PC-9 (cell line): ENCODE results near the gene SEMA6D. TPM values are rescaled to one million over a fixed set of nuclear protein-coding genes. Genes with fewer than 3 reads are reported as not detected.

ENCODE experiments used
- BruUV-seq: library from RNA; stranded (reverse); fragments of 400-500 nt; replicated peaks from 2 replicates; lab custom pipeline; 2021; lab: Mats Ljungman, UMichigan
- CTCF ChIA-PET: fragments of 300-600 bp; sonication (Branson Sonifier 250); formaldehyde crosslinking; loops from one replicate; lab custom pipeline; 2022; ENCODE audit warnings: antibody characterized with exemption; lab: Charles Lee
- POLR2A ChIA-PET: fragments of 300-600 bp; sonication (Branson Sonifier 250); formaldehyde crosslinking; loops from one replicate; lab custom pipeline; 2022; ENCODE audit warnings: antibody characterized with exemption; ENCODE audit not compliant: unreplicated experiment; lab: Charles Lee
- DNase-seq, 2 experiments: peaks; one replicate each; pipeline versions ENCODE4 v3.0.0 to v3.0.0-alpha.2; 2015 to 2022; ENCODE audit warnings: mixed read lengths in 1 of 2
- H2AFZ ChIP-seq: fragments of 200-600 bp; sonication (generic); 2 replicates; pipeline ENCODE4 v1.8.1; 2017; ENCODE audit warnings: antibody characterized with exemption
- H3F3A ChIP-seq: fragments of 200-600 bp; sonication (generic); 2 replicates; pipeline ENCODE4 v1.8.1; 2017; ENCODE audit warnings: antibody characterized with exemption, mild to moderate bottlenecking, low read depth; ENCODE audit not compliant: insufficient read depth
- H3K27ac ChIP-seq: fragments of 200-600 bp; sonication (generic); 2 replicates; pipeline ENCODE4 v1.6.1; 2016; ENCODE audit warnings: mixed run types
- H3K27me3 ChIP-seq: fragments of 200-600 bp; sonication (generic); 2 replicates; pipeline ENCODE4 v1.6.1; 2016; ENCODE audit warnings: low read depth, mixed run types; ENCODE audit not compliant: insufficient read depth
- H3K36me3 ChIP-seq: fragments of 200-600 bp; sonication (generic); 2 replicates; pipeline ENCODE4 v1.6.1; 2016; ENCODE audit warnings: low read depth, mixed run types
- H3K4me1 ChIP-seq: fragments of 200-600 bp; sonication (generic); replicated peaks from 2 replicates; pipeline ENCODE4 v1.6.1; 2016; ENCODE audit warnings: mixed run types; ENCODE audit not compliant: insufficient read depth
- H3K4me2 ChIP-seq: fragments of 200-600 bp; sonication (generic); 2 replicates; pipeline ENCODE4 v1.6.1; 2017; ENCODE audit warnings: mixed run types
- H3K4me3 ChIP-seq: fragments of 200-600 bp; sonication (generic); 2 replicates; pipeline ENCODE4 v1.6.1; 2016; ENCODE audit warnings: mixed run types
- H3K79me2 ChIP-seq: fragments of 200-600 bp; sonication (generic); 2 replicates; pipeline ENCODE4 v1.6.1; 2017; ENCODE audit warnings: low read depth, mixed run types
- H3K9me2 ChIP-seq: fragments of 200-600 bp; sonication (generic); 2 replicates; pipeline ENCODE4 v1.8.1; 2017; ENCODE audit warnings: mild to moderate bottlenecking; ENCODE audit not compliant: insufficient read depth
- H3K9me3 ChIP-seq: fragments of 200-600 bp; sonication (generic); 2 replicates; pipeline ENCODE4 v1.8.1; 2016; ENCODE audit warnings: low read depth; ENCODE audit not compliant: insufficient read depth
- H4K20me1 ChIP-seq: fragments of 200-600 bp; sonication (generic); 2 replicates; pipeline ENCODE4 v1.8.1; 2017; ENCODE audit not compliant: insufficient read depth
- CTCF ChIP-seq: fragments of 200-600 bp; sonication (generic); conservative IDR thresholded peaks from 2 replicates; pipeline ENCODE4 v1.6.1; 2017; ENCODE audit warnings: mixed run types, antibody characterized with exemption, mild to moderate bottlenecking, moderate library complexity
- EZH2 ChIP-seq: fragments of 200-600 bp; sonication (generic); IDR thresholded peaks from 2 replicates; pipeline ENCODE4 v1.8.0; 2017; ENCODE audit warnings: antibody characterized with exemption, low read depth
- intact Hi-C: fragments of 100-400 bp; cut with micrococcal nuclease; formaldehyde crosslinking; loops from one replicate; pipeline ENCODE4 v1.10.0; 2022; ENCODE audit not compliant: unreplicated experiment
- total RNA-seq: library from RNA; stranded (reverse); gene quantifications from 2 replicates; pipeline ENCODE4 v1.2.3, GENCODE V29; 2021

The SEMA6D gene
- total RNA-seq, 1 experiment from 2014 or later = not detected

- Histone ChIP-seq H3F3A (no peaks in the 10 kb centered on the region), H2AFZ (no peak overlapping the region), H3K4me1 (no peaks in the 10 kb centered on the region), H3K4me3 (no peak overlapping the region), H3K27me3 (no peaks in the 10 kb centered on the region), H3K9me3 (no peaks in the 10 kb centered on the region), H3K9me2 (no peaks in the 10 kb centered on the region), H3K79me2 (no peaks in the 10 kb centered on the region), H3K36me3 (no peaks in the 10 kb centered on the region), H4K20me1 (no peaks in the 10 kb centered on the region), H3K27ac (no peak overlapping the region), H3K4me2 (no peak overlapping the region)
- no peak for TF ChIP-seq CTCF
- intact Hi-C loops = no loop called here
- BruUV-seq = no TSS peak
- CTCF ChIA-PET = no interaction called here
- no peak for DNase-seq
- POLR2A ChIA-PET = no interaction called here
These were observed 61.0 kb downstream of the SEMA6D start for GRCh38 chr15:47778263-47778770.

GRCh38 chr15:47780971-47781370, 63.7 kb downstream of the SEMA6D start:
- no peak overlapping the region for H2AFZ ChIP-seq
- POLR2A ChIA-PET = interaction anchor here (0.6 kb wide), 1 partner anchor 14 kb away, joined by 6 read pairs; no protein-coding TSS in a partner anchor
- H3K9me2 ChIP-seq = no peaks in the 10 kb centered on the region
- no peaks in the 10 kb centered on the region for H3K4me1 ChIP-seq
- no peak overlapping the region for H3K4me3 ChIP-seq
- DNase-seq = no peak
- H3K4me2 ChIP-seq = no peak overlapping the region
- BruUV-seq = no TSS peak
- no peaks in the 10 kb centered on the region for H3K36me3 ChIP-seq
- H3K27me3 ChIP-seq = no peaks in the 10 kb centered on the region
- CTCF ChIA-PET = no interaction called here
- TF ChIP-seq EZH2 (no peak), CTCF (no peak)
- H3K79me2 ChIP-seq = no peaks in the 10 kb centered on the region
- H4K20me1 ChIP-seq = no peaks in the 10 kb centered on the region
- H3K9me3 ChIP-seq = no peaks in the 10 kb centered on the region
- no peaks in the 10 kb centered on the region for H3F3A ChIP-seq
- H3K27ac ChIP-seq = no peak overlapping the region
- intact Hi-C loops = no loop called here

GRCh38 chr15:47781527-47781926, 64.2 kb downstream of the SEMA6D start:
- intact Hi-C loops = no loop called here
- Histone ChIP-seq H3K4me3 (no peak overlapping the region), H2AFZ (no peak overlapping the region), H3K27me3 (no peaks in the 10 kb centered on the region), H3F3A (no peaks in the 10 kb centered on the region), H3K9me2 (no peaks in the 10 kb centered on the region), H3K4me2 (no peak overlapping the region), H3K9me3 (no peaks in the 10 kb centered on the region), H4K20me1 (no peaks in the 10 kb centered on the region), H3K36me3 (no peaks in the 10 kb centered on the region), H3K27ac (no peak overlapping the region), H3K4me1 (no peaks in the 10 kb centered on the region), H3K79me2 (no peaks in the 10 kb centered on the region)
- POLR2A ChIA-PET = no interaction called here
- CTCF ChIA-PET = no interaction called here
- no peak for TF ChIP-seq EZH2
- TF ChIP-seq CTCF = no peak
- BruUV-seq = no TSS peak
- no peak for DNase-seq
